Endothelial cell of umbilical vein (primary cell): ENCODE data around the gene HDGFL2. TPM values are rescaled to one million over a fixed set of nuclear protein-coding genes. Genes with fewer than 3 reads are reported as not detected.
A peak's percentile ranks its signal among the peaks of the same experiment; 100 is the strongest.

Source experiments
- BruUV-seq: library from RNA; stranded (reverse); fragments of 400-500 nt; replicated peaks from 2 replicates; lab custom pipeline; 2021; lab: Mats Ljungman, UMichigan
- CTCF ChIA-PET: fragments of 300-600, 350-600 bp; sonication (Branson Sonifier 250); formaldehyde crosslinking; loops from one replicate; lab custom pipeline; 2021; ENCODE audit warnings: antibody characterized with exemption, inconsistent platforms; lab: Charles Lee
- POLR2A ChIA-PET: fragments of 300-600, 350-600 bp; sonication (Branson Sonifier 250); formaldehyde crosslinking; loops from one replicate; lab custom pipeline; 2021; ENCODE audit warnings: antibody characterized with exemption, inconsistent platforms; lab: Charles Lee
- DNase-seq: peaks from one replicate; pipeline ENCODE4 v3.0.0-alpha.2; 2011; ENCODE audit warnings: low read depth, low spot score
- FAIRE-seq: peaks from 2 replicates; lab custom pipeline; 2011; peaks lifted over from hg19 to GRCh38; lab: Jason Lieb, UNC
- H2AFZ ChIP-seq: 2 replicates; pipeline ENCODE4 v1.6.0; 2012; ENCODE audit warnings: low read depth, low read length, control low read depth, inconsistent platforms
- H3K27ac ChIP-seq: 2 replicates; pipeline ENCODE4 v1.5.1; 2011; ENCODE audit warnings: low read depth, mild to moderate bottlenecking, control low read depth, low read length, moderate library complexity; ENCODE audit not compliant: insufficient read depth
- H3K27me3 ChIP-seq, 2 experiments: 2 replicates each; pipeline versions ENCODE4 v1.6.0 to v1.6.1; 2011; ENCODE audit warnings: low read length in 2 of 2, mixed read lengths in 1 of 2; ENCODE audit not compliant: control insufficient read depth in 2 of 2, insufficient read depth in 2 of 2
- H3K36me3 ChIP-seq, 2 experiments: 2 replicates in 1 of 2; 3 replicates in 1 of 2; pipeline ENCODE4 v1.5.1; 2011; ENCODE audit warnings: low read length in 2 of 2, mild to moderate bottlenecking in 1 of 2, moderate library complexity in 1 of 2; ENCODE audit not compliant: control insufficient read depth in 2 of 2, insufficient read depth in 2 of 2; ENCODE audit errors: extremely low read depth in 1 of 2
- H3K4me1 ChIP-seq: 3 replicates; pipeline ENCODE4 v1.5.1; 2011; ENCODE audit warnings: mild to moderate bottlenecking, low read length; ENCODE audit not compliant: control insufficient read depth, insufficient read depth; ENCODE audit errors: extremely low read depth
- H3K4me2 ChIP-seq: 2 replicates; pipeline ENCODE4 v1.6.1; 2011; ENCODE audit warnings: low read length, control low read depth, mixed read lengths; ENCODE audit not compliant: insufficient read depth
- H3K4me3 ChIP-seq, 3 experiments: fragments of 200-600 bp in 1 of 3; sonication (generic), shearing (Covaris generic) in 1 of 3; replicated peaks in 1 of 3; 2 replicates each; pipeline ENCODE4 v1.5.1; 2011 to 2016; ENCODE audit warnings: control low read depth in 3 of 3, low read length in 3 of 3, mild to moderate bottlenecking in 2 of 3, inconsistent platforms in 1 of 3, low read depth in 1 of 3, moderate library complexity in 1 of 3; ENCODE audit not compliant: insufficient read depth in 1 of 3
- H3K79me2 ChIP-seq: 2 replicates; pipeline ENCODE4 v1.6.0; 2012; ENCODE audit warnings: low read length, inconsistent platforms; ENCODE audit not compliant: control insufficient read depth, insufficient read depth
- H3K9ac ChIP-seq: replicated peaks from 2 replicates; pipeline ENCODE3; 2011; ENCODE audit warnings: low read length, control low read depth; ENCODE audit not compliant: insufficient read depth; ENCODE audit errors: extremely low read depth
- H3K9me1 ChIP-seq: replicated peaks from 3 replicates; pipeline ENCODE4 v1.6.0; 2011; ENCODE audit warnings: mild to moderate bottlenecking, low read length; ENCODE audit not compliant: control insufficient read depth, insufficient read depth; ENCODE audit errors: extremely low read depth
- H3K9me3 ChIP-seq: replicated peaks from 2 replicates; pipeline ENCODE4 v1.5.1; 2012; ENCODE audit warnings: low read length, inconsistent platforms; ENCODE audit not compliant: control insufficient read depth, insufficient read depth
- H4K20me1 ChIP-seq: replicated peaks from 2 replicates; pipeline ENCODE3; 2011; ENCODE audit warnings: mild to moderate bottlenecking, low read length; ENCODE audit not compliant: control insufficient read depth, insufficient read depth; ENCODE audit errors: extremely low read depth
- EZH2 ChIP-seq: IDR thresholded peaks from 2 replicates; pipeline ENCODE4 v1.6.1; 2012; ENCODE audit warnings: borderline replicate concordance, low read depth, mild to moderate bottlenecking, moderate library complexity, low read length, inconsistent platforms; ENCODE audit not compliant: severe bottlenecking
- FOS ChIP-seq: IDR thresholded peaks from 2 replicates; pipeline ENCODE4 v1.6.1; 2011; ENCODE audit warnings: mild to moderate bottlenecking, low read length, moderate library complexity, borderline replicate concordance; ENCODE audit not compliant: insufficient read depth
- GATA2 ChIP-seq: IDR thresholded peaks from 2 replicates; pipeline ENCODE4 v1.7.0; 2011; ENCODE audit warnings: low read depth, mild to moderate bottlenecking, moderate library complexity, mixed read lengths, low read length; ENCODE audit not compliant: insufficient read length, insufficient read depth
- JUN ChIP-seq: IDR thresholded peaks from 2 replicates; pipeline ENCODE4 v1.6.1; 2011; ENCODE audit warnings: borderline replicate concordance, low read depth; ENCODE audit not compliant: insufficient read length, insufficient read depth
- MAX ChIP-seq: IDR thresholded peaks from 2 replicates; pipeline ENCODE4 v1.6.1; 2011; ENCODE audit not compliant: insufficient read depth, insufficient read length
- MYC ChIP-seq: IDR thresholded peaks from one replicate; pipeline ENCODE4 v1.6.1; 2011; ENCODE audit warnings: mild to moderate bottlenecking, low read depth, low read length
- POLR2A ChIP-seq: IDR thresholded peaks from 2 replicates; pipeline ENCODE4 v1.6.1; 2012; ENCODE audit warnings: low read depth, mild to moderate bottlenecking, control low read depth, low read length
- POLR2AphosphoS5 ChIP-seq: IDR thresholded peaks from 2 replicates; pipeline ENCODE4 v1.6.1; 2012; ENCODE audit warnings: low read depth, mild to moderate bottlenecking, control low read depth, low read length, moderate library complexity; ENCODE audit not compliant: insufficient read depth
- dilution Hi-C: fragments of 300-500 bp; cut with MboI; formaldehyde crosslinking; loops from one replicate; pipeline ENCODE4 v1.15.0; 2019; ENCODE audit warnings: low sequenced_read_pairs; ENCODE audit not compliant: extremely low pct_ligation_motif_present
- intact Hi-C: fragments of 100-400 bp; cut with micrococcal nuclease; formaldehyde crosslinking; loops from one replicate; pipeline ENCODE4 v1.10.0; 2022
- polyA plus RNA-seq, 4 experiments: library from polyadenylated mRNA; depleted of rRNA in 3 of 4; stranded (reverse) in 3 of 4; unstranded in 1 of 4; fragments of >200 nt; gene quantifications; 2 replicates each; pipeline versions ENCODE4 v1.2.1 to v1.2.3, GENCODE V29; 2011 to 2012; ENCODE audit warnings: missing spikeins in 1 of 4
- total RNA-seq: library from RNA; stranded (reverse); gene quantifications from 2 replicates; pipeline ENCODE4 v1.2.3, GENCODE V29; 2021
- TF ChIP-seq, protein P1 (sequence below), 2 donors: IDR thresholded peaks; 1 replicate in 1 of 2; 2 replicates in 1 of 2; pipeline ENCODE4 v1.5.1; 2011; ENCODE audit warnings: low read length in 2 of 2, mild to moderate bottlenecking in 2 of 2, moderate library complexity in 2 of 2, control low read depth in 1 of 2, inconsistent platforms in 1 of 2, low read depth in 1 of 2; ENCODE audit not compliant: insufficient read depth in 1 of 2; ENCODE audit errors: extremely low read depth in 1 of 2

Gene HDGFL2
- total and polyA plus RNA-seq, 2 donors (not counting 3 experiments of a cell fraction or from before 2014, with no cell fraction given) = 39.1 to 79.6 TPM

GRCh38 chr19:4444765-4445741, 27.0 kb upstream of the HDGFL2 start:
- Histone ChIP-seq H3K27me3 (no peaks in the 10 kb centered on the region), H3K9ac (no peak overlapping the region), H2AFZ (no peak overlapping the region), H3K36me3 (peaks cover 10 to 47% of the 10 kb centered on the region in 2 experiments), H3K9me1 (no peaks in the 10 kb centered on the region), H3K27ac (no peak overlapping the region), H3K4me1 (no peaks in the 10 kb centered on the region), H4K20me1 (no peaks in the 10 kb centered on the region), H3K79me2 (no peaks in the 10 kb centered on the region), H3K9me3 (no peaks in the 10 kb centered on the region), H3K4me3 (no peak overlapping the region), H3K4me2 (no peak overlapping the region)
- FAIRE-seq (no peak), DNase-seq (no peak)
- ChIA-PET POLR2A (no interaction called here), CTCF (interaction anchor here (2.1 kb wide), 1 partner anchor 12 kb away, joined by 5 read pairs; no protein-coding TSS in a partner anchor)
- BruUV-seq = TSS peak; percentile 48
- intact Hi-C loops (no loop called here), dilution Hi-C loops (no loop called here)
- no peak for TF ChIP-seq JUN
- TF ChIP-seq POLR2AphosphoS5 = no peak
- TF ChIP-seq POLR2A = no peak
- TF ChIP-seq, protein P1, sequence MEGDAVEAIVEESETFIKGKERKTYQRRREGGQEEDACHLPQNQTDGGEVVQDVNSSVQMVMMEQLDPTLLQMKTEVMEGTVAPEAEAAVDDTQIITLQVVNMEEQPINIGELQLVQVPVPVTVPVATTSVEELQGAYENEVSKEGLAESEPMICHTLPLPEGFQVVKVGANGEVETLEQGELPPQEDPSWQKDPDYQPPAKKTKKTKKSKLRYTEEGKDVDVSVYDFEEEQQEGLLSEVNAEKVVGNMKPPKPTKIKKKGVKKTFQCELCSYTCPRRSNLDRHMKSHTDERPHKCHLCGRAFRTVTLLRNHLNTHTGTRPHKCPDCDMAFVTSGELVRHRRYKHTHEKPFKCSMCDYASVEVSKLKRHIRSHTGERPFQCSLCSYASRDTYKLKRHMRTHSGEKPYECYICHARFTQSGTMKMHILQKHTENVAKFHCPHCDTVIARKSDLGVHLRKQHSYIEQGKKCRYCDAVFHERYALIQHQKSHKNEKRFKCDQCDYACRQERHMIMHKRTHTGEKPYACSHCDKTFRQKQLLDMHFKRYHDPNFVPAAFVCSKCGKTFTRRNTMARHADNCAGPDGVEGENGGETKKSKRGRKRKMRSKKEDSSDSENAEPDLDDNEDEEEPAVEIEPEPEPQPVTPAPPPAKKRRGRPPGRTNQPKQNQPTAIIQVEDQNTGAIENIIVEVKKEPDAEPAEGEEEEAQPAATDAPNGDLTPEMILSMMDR (IDR thresholded peaks at IDR 0.05; ENCODE audit: extremely low read depth in 1 of 2, insufficient read depth in 1 of 2, low read depth in 1 of 2, low read length in 2 of 2) = no peak
- no peak for TF ChIP-seq MYC
- TF ChIP-seq GATA2 = no peak
- TF ChIP-seq MAX = no peak
- TF ChIP-seq EZH2 = no peak
- TF ChIP-seq FOS = no peak
